HG03060 (cell line): ENCODE data around the gene BRINP2.

Experiments used
- ATAC-seq: cut with Tn5 transposase; IDR thresholded peaks from one replicate; pipeline ENCODE4 v1.9.1; 2021; ENCODE audit warnings: low read depth, moderate number of reproducible peaks; ENCODE audit not compliant: unreplicated experiment

BRINP2 gene

GRCh38 chr1:177216587-177217202, 45.9 kb downstream of the BRINP2 start:
- no peak for ATAC-seq

GRCh38 chr1:177219554-177220458, 49.0 kb downstream of the BRINP2 start:
- no peak for ATAC-seq

GRCh38 chr1:177223359-177223758, 52.6 kb downstream of the BRINP2 start:
- no peak for ATAC-seq

GRCh38 chr1:177227978-177228692, 57.4 kb downstream of the BRINP2 start:
- no peak for ATAC-seq

- ATAC-seq, result no peak
Measured at GRCh38 chr1:177228693-177229065, 57.9 kb downstream of the BRINP2 start.

GRCh38 chr1:177229781-177230180, 59.0 kb downstream of the BRINP2 start:
- ATAC-seq, result no peak

GRCh38 chr1:177230228-177231016, 59.7 kb downstream of the BRINP2 start:
- ATAC-seq, result no peak

GRCh38 chr1:177235350-177235749, 64.6 kb downstream of the BRINP2 start:
- no peak for ATAC-seq

GRCh38 chr1:177236962-177237361, 66.2 kb downstream of the BRINP2 start:
- ATAC-seq, result no peak

- ATAC-seq, result no peak
Measured at GRCh38 chr1:177238967-177239366, 68.2 kb downstream of the BRINP2 start.

GRCh38 chr1:177239792-177240191, 69.0 kb downstream of the BRINP2 start:
- ATAC-seq, result no peak

GRCh38 chr1:177243773-177244172, 73.0 kb downstream of the BRINP2 start:
- ATAC-seq, result no peak

- ATAC-seq, result no peak
Measured at GRCh38 chr1:177246710-177247580, 76.2 kb downstream of the BRINP2 start.

GRCh38 chr1:177247623-177248176, 76.9 kb downstream of the BRINP2 start:
- ATAC-seq, result no peak

GRCh38 chr1:177248258-177248657, 77.5 kb downstream of the BRINP2 start:
- ATAC-seq, result no peak

GRCh38 chr1:177249231-177249630, 78.5 kb downstream of the BRINP2 start:
- ATAC-seq, result no peak

GRCh38 chr1:177252877-177253276, 82.1 kb downstream of the BRINP2 start:
- no peak for ATAC-seq

- ATAC-seq, result no peak
Measured at GRCh38 chr1:177255411-177255810, 84.7 kb downstream of the BRINP2 start.
